ENCODE data around the gene CALCOCO2.
"Not testable (repeated sequence)": the region's sequence is repeated elsewhere in the genome, so short reads cannot be mapped to it uniquely, and the experiment has no call there.

CALCOCO2 gene

GRCh38 chr17:48820936-48821335 lies 9.9 kb upstream of the CALCOCO2 start:
- not testable (repeated sequence) for DNase-seq

- no peak for DNase-seq
These were observed 5.1 kb upstream of the CALCOCO2 start for GRCh38 chr17:48825446-48826381.

- no peak for DNase-seq
These were observed 681 bp downstream of the CALCOCO2 start for GRCh38 chr17:48831549-48831883.

- DNase-seq = no peak
These were observed 4.1 kb downstream of the CALCOCO2 start for GRCh38 chr17:48834973-48835372.

GRCh38 chr17:48835971-48836370 lies 5.1 kb downstream of the CALCOCO2 start:
- DNase-seq = no peak

- DNase-seq = not testable (repeated sequence)
These were observed 6.6 kb downstream of the CALCOCO2 start for GRCh38 chr17:48837458-48837857.

- no peak for DNase-seq
These were observed 9.6 kb downstream of the CALCOCO2 start for GRCh38 chr17:48840441-48840840.

GRCh38 chr17:48841395-48841831 lies 10.6 kb downstream of the CALCOCO2 start:
- DNase-seq = peak in 13 of 56 donors; percentile 2 to 46 (median 7)

- no peak for DNase-seq
These were observed 11.9 kb downstream of the CALCOCO2 start for GRCh38 chr17:48842746-48843145.

- no peak for DNase-seq
These were observed 12.5 kb downstream of the CALCOCO2 start for GRCh38 chr17:48843187-48843900.

- no peak for DNase-seq
These were observed 20.0 kb downstream of the CALCOCO2 start for GRCh38 chr17:48850792-48851323.

GRCh38 chr17:48854774-48855476 lies 24.1 kb downstream of the CALCOCO2 start:
- DNase-seq = no peak

GRCh38 chr17:48856122-48856821 lies 25.4 kb downstream of the CALCOCO2 start:
- DNase-seq = no peak

- no peak for DNase-seq
These were observed 29.2 kb downstream of the CALCOCO2 start for GRCh38 chr17:48860034-48860433.

- no peak for DNase-seq
These were observed 29.6 kb downstream of the CALCOCO2 start for GRCh38 chr17:48860456-48860855.

GRCh38 chr17:48868916-48869500 lies 38.2 kb downstream of the CALCOCO2 start:
- DNase-seq = no peak

GRCh38 chr17:48869821-48870318 lies 39.0 kb downstream of the CALCOCO2 start:
- no peak for DNase-seq

- DNase-seq = no peak
These were observed 40.3 kb downstream of the CALCOCO2 start for GRCh38 chr17:48871035-48871550.

GRCh38 chr17:48871551-48872351 lies 40.9 kb downstream of the CALCOCO2 start:
- no peak for DNase-seq
